Dedifferentiated amniotic fluid mesenchymal stem cell (primary cell): ENCODE results near the gene CST6.
A peak's percentile ranks its signal among the peaks of the same experiment; 100 is the strongest.
"Not testable (repeated sequence)": the region's sequence is repeated elsewhere in the genome, so short reads cannot be mapped to it uniquely, and the experiment has no call there.

Experiments
- DNase-seq: peaks from one replicate; pipeline ENCODE4 v3.0.0-alpha.2; 2016; ENCODE audit errors: extremely low spot score

Gene CST6

GRCh38 chr11:65983589-65983987, 28.2 kb upstream of the CST6 start:
- no peak for DNase-seq

DNA sequence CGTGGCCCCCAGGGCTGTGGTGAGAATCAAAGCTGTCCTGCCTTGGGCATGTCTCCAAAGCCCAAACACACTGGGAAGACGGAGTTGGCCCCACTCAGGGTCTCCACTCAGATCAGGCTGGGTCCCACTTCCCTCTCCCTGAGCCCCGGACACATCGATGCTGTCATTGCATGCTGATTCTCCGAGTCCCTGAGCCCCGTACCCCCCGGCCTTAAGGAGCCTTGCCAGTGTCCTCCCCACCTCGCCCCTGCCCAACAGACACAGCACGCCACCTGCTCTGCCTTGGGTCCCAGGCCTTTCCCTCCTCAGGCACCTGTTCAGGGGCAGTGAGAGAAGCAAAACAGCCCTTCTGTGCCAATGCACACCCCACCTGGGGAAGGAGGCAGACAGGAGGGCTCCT, 24.5 kb upstream of the CST6 start:
- no peak for DNase-seq

- DNase-seq = peak; percentile 97
Observed at GRCh38 chr11:65988791-65989592, 22.8 kb upstream of the CST6 start.

- no peak for DNase-seq
Observed at GRCh38 chr11:65992056-65992455, 19.8 kb upstream of the CST6 start.

DNA sequence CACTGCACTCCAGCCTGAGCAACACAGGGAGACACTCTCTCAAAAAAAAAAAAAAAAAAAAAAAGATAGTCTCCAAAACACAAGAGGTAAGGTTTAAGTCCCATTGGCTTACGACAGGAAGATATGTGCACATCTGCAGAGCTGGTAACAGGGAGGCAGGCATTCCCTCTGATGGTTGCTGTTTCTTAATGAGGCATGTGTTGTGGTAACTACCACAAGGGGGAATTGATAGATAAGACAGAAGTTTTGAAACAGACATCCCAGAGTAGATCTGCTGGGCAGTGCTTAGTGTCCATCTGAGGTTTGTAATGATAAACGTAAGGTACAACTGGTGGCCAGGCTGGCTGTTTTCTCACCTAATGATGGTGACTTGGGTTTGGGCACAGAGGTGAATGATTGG, 14.5 kb upstream of the CST6 start:
- no peak for DNase-seq

- DNase-seq = peak; percentile 97
Observed at GRCh38 chr11:66001942-66002647, 9.7 kb upstream of the CST6 start, which contains the start of the genes BANF1 and EIF1AD. BANF1 (plus strand) TSS chr11:66002503; CDS start chr11:66003251, 748 bp downstream. EIF1AD (minus strand) TSS chr11:66002157; CDS start chr11:66000389, 1,768 bp downstream.

GRCh38 chr11:66002648-66003225, 9.1 kb upstream of the CST6 start:
- DNase-seq = no peak

- no peak for DNase-seq
Observed at GRCh38 chr11:66003291-66003690, 8.5 kb upstream of the CST6 start.

GRCh38 chr11:66004186-66004585, 7.6 kb upstream of the CST6 start:
- no peak for DNase-seq

- no peak for DNase-seq
Observed at GRCh38 chr11:66006134-66006890, 5.5 kb upstream of the CST6 start.

- DNase-seq = no peak
Observed at GRCh38 chr11:66006891-66007176, 5.0 kb upstream of the CST6 start.

DNA sequence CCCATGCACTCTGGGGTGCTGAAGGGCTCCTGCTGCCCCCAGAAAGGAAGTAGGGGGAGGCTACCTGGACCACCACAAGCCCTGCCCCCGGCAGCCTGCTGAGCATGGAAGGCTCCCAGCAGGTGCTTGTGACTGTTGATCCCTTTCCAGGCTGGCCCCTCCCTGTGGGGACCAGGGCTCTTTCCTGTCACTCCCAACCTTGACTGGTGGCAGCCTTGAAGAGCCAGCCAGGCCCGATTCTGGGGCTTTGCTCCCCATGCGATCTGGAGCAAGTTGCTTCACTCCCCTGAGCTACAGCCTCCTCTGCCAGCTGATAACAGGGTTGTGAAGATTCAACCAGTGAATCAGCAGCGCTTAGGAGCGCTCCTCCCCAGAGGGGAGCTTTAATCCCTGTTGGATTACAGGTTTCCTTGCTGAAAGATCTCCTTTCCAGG, 4.6 kb upstream of the CST6 start:
- DNase-seq = no peak

- DNase-seq = no peak
Observed at GRCh38 chr11:66008095-66008467, 3.7 kb upstream of the CST6 start.

- no peak for DNase-seq
Observed at GRCh38 chr11:66008468-66009101, 3.2 kb upstream of the CST6 start.

DNA sequence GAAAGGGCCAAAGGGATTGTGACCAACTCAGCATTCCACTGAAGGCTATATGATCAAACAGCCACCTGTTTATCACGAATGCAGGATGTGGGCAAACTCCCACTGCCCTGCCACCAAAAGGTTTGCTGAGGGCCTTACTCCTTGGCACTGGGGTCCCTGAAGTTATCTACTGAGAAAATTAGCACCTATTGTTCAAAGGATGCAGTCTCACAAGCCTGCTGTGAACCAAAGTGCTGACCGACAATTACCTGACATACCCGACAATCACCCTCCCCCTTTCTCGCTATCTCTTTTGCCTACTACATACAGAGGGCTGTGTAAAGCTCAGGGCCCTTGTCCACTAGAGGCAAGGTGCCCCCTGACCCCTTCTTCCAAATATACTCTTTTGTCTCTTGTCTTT, 1.8 kb upstream of the CST6 start:
- DNase-seq = not testable (repeated sequence)

GRCh38 chr11:66011239-66011784, 496 bp upstream of the CST6 start:
- no peak for DNase-seq

- no peak for DNase-seq
Observed at GRCh38 chr11:66012371-66012945, 650 bp downstream of the CST6 start.

DNA sequence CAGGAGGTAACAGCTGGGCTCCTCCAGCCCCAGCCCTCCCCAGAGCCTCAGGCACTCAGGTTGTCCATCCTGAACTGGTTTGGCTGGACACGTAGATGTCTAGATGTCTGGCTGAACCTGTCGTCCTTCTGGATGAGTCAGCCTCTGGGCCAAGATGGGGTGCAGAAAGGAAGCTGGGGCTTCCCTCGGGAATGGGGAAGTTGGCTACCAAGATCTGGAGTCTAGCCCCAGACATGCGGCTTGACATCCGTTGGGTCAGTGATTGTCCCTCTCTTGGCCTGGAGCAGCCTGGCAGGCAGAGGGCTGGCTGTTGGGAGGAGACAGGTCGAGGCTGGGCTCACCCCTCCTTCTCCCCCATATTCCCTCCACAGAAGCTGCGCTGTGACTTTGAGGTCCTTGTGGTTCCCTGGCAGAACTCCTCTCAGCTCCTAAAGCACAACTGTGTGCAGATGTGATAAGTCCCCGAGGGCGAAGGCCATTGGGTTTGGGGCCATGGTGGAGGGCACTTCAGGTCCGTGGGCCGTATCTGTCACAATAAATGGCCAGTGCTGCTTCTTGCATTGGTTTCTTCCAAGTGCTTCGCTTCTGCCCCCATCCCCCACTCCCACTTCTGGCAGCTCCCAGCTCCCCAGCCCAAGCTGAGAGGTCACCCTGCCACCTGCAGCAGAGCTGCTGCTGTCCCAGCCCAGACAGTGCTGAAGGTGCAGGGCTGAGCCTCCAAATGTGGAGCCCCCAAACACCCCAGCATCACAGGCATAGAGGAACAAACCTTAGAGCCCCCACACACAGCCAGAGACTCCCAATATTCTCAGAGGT, 1.3 kb downstream of the CST6 start:
- DNase-seq = no peak

DNA sequence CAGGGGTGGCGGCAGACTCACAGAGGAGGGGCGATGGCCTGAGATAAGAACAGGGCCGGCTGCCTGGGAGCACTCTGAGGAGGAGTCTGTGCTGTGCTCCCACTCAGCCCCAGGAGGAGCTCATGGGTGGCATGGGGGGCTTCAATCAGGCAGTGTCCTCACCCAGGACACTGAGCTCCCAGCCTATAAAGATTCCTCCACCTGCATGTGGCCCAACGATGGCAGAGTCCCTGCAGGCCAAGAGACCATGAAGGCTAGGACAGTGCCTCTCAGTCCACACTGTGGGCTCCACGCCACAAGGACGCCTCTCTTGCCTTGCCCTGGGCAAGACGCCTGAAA, 1.9 kb downstream of the CST6 start:
- DNase-seq = no peak

DNA sequence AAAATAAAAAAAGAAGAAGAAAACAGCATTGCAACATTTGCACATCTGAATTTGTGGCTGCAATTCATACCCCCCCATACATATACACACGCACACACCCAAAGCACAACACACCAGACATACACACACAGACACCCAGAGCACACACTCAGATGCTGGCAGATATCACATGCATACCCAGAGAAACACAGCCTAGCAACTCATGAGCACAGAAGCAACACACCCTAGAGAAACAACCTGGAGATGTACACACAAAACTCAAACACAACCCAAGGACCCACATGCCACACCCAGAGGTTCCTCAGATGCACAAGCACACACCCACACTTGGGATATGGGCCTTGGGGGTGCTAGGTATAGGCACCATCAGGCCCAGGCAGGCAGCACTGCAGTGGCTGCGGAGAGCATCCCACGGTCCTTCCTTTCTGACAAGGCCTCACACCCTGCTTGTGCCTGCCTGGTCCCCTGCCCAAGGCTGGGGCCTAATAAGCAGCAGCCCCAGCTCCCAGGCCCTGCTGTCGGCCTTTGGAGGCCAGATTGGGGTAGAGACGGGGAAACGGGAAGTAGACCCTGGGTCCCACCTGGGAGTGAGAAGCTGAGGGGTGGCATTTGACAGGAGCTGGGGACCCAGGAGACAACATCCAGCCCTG, 3.1 kb downstream of the CST6 start:
- DNase-seq = no peak
